Large intestine (tissue), 3 donors: ENCODE data around the gene PLA2G4E. TPM values are rescaled to one million over a fixed set of nuclear protein-coding genes. Genes with fewer than 3 reads are reported as not detected.
A peak's percentile ranks its signal among the peaks of the same experiment; 100 is the strongest.

Experiments
- DNase-seq, 2 donors: peaks; one replicate each; pipeline versions ENCODE4 v3.0.0 to v3.0.0-alpha.2; 2013
- H3K27ac ChIP-seq: one replicate; pipeline ENCODE4 v1.5.1; 2013; ENCODE audit warnings: low read length
- H3K27me3 ChIP-seq: 2 replicates; pipeline ENCODE4 v1.6.1; 2013; ENCODE audit warnings: low read length; ENCODE audit not compliant: control insufficient read depth, insufficient read depth
- H3K36me3 ChIP-seq: 2 replicates; pipeline ENCODE4 v1.6.1; 2013; ENCODE audit warnings: low read length; ENCODE audit not compliant: control insufficient read depth, insufficient read depth
- H3K4me1 ChIP-seq: one replicate; pipeline ENCODE4 v1.6.1; 2013; ENCODE audit warnings: low read length; ENCODE audit not compliant: control insufficient read depth, insufficient read depth
- H3K4me3 ChIP-seq: one replicate; pipeline ENCODE4 v1.5.1; 2013; ENCODE audit warnings: low read length
- H3K9me3 ChIP-seq: one replicate; pipeline ENCODE4 v1.6.1; 2013; ENCODE audit warnings: mild to moderate bottlenecking, low read depth, low read length, moderate library complexity; ENCODE audit not compliant: control insufficient read depth
- WGBS: methylation state at CpG from one replicate; pipeline ENCODE4 v1.1.5; 2013; ENCODE audit warnings: low lambda C conversion rate; ENCODE audit not compliant: insufficient coverage; 5-methylcytosine and 5-hydroxymethylcytosine counted together
- polyA plus RNA-seq: library from polyadenylated mRNA; unstranded; fragments of 120-200 nt; gene quantifications from one replicate; pipeline ENCODE4 v1.2.1, GENCODE V29; 2013

The PLA2G4E gene
- polyA plus RNA-seq, 1 donor: 0.43 TPM

DNA sequence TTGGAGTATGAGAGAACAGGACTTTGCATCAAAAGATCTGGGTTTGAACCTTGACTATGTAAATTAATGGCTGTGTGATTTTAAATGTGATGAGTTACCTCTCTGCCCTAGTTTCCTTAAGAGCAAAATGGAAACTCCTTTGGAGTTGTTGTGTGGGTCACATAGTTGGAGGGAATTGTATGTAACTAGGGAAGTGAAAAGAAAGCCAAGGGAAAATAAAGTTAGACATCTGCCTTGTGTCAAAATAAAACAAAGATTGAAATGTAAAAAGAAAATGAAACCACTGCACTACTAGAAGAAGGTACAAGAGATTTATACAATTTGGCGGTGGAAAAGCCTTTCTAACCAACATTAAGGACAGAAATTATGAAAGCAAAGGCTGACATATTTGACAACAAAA, 46.8 kb downstream of the PLA2G4E start:
- Histone ChIP-seq H3K36me3 (no peaks in the 10 kb centered on the region), H3K4me3 (no peak overlapping the region), H3K9me3 (no peaks in the 10 kb centered on the region), H3K27me3 (no peaks in the 10 kb centered on the region), H3K4me1 (peaks cover 6% of the 10 kb centered on the region), H3K27ac (no peak overlapping the region)
- DNase-seq: no peak
- 86% methylated on average over 1 of the region's 1 CpG for WGBS

GRCh38 chr15:41972253-41973242, 48.3 kb downstream of the PLA2G4E start, which contains the start of gene EHD4:
EHD4 (minus strand) TSS chr15:41972557; CDS start chr15:41972494, 63 bp downstream.
- peak; percentile 99 for DNase-seq
- no peaks in the 10 kb centered on the region for H3K36me3 ChIP-seq
- peak within 1 kb of the TSS; percentile 79 for H3K4me3 ChIP-seq
- H3K27ac ChIP-seq: peak within 1 kb of the TSS; percentile 82
- 67% methylated on average over 1 of the region's 72 CpGs for WGBS
- peaks cover 11% of the 10 kb centered on the region for H3K4me1 ChIP-seq
- H3K9me3 ChIP-seq: no peaks in the 10 kb centered on the region
- no peaks in the 10 kb centered on the region for H3K27me3 ChIP-seq

GRCh38 chr15:41971895-41972252, 49.0 kb downstream of the PLA2G4E start:
- WGBS: 0% methylated on average over 1 of the region's 46 CpGs
- Histone ChIP-seq H3K36me3 (no peaks in the 10 kb centered on the region), H3K4me1 (peaks cover 12% of the 10 kb centered on the region), H3K27ac (peak overlapping the region; percentile 81), H3K9me3 (no peaks in the 10 kb centered on the region), H3K4me3 (peak overlapping the region; percentile 79), H3K27me3 (no peaks in the 10 kb centered on the region)
- DNase-seq: no peak

- WGBS: 0% methylated on average over 1 of the region's 16 CpGs
- Histone ChIP-seq H3K36me3 (no peaks in the 10 kb centered on the region), H3K27me3 (no peaks in the 10 kb centered on the region), H3K27ac (peak overlapping the region; percentile 81), H3K9me3 (no peaks in the 10 kb centered on the region), H3K4me1 (peaks cover 12% of the 10 kb centered on the region), H3K4me3 (peak overlapping the region; percentile 79)
- DNase-seq: peak; percentile 50 to 77
Measured at GRCh38 chr15:41971089-41971894, 49.5 kb downstream of the PLA2G4E start.

GRCh38 chr15:41970456-41970855, 50.4 kb downstream of the PLA2G4E start:
- Histone ChIP-seq H3K4me1 (peaks cover 12% of the 10 kb centered on the region), H3K36me3 (no peaks in the 10 kb centered on the region), H3K27ac (peak overlapping the region; percentile 81), H3K4me3 (no peak overlapping the region), H3K27me3 (no peaks in the 10 kb centered on the region), H3K9me3 (no peaks in the 10 kb centered on the region)
- DNase-seq: no peak
- WGBS: 75% methylated on average over 1 of the region's 1 CpG

DNA sequence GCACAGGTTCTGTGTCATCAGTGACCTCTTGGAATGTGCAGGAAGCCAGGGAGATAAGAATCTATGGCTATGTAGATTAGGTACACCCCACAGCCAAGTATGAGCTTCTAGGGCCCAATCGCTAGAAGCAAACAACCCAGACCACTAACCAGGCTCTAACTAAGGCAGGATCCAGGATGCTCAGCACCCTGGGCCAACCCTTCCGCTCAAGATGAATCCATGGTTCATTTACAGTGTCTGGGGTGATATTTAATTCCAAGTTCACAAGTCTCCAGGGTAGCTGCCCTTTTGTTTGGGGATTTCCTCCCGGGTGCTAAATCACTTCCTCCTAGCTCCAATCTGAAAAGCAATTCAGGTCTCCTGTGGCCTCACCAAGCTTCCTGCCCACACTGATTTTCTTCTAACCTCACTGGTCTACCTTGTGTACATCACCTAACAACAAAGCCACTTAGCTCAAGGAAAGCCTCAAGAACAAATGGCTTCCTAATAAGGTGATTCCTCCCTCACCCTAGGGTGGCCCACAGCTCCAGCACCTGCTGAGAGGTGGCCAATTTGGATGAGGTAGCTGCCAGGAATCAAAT, 50.9 kb downstream of the PLA2G4E start:
- no peaks in the 10 kb centered on the region for H3K27me3 ChIP-seq
- H3K36me3 ChIP-seq: no peaks in the 10 kb centered on the region
- no peaks in the 10 kb centered on the region for H3K9me3 ChIP-seq
- peak overlapping the region; percentile 81 for H3K27ac ChIP-seq
- H3K4me3 ChIP-seq: no peak overlapping the region
- H3K4me1 ChIP-seq: peaks cover 12% of the 10 kb centered on the region
- WGBS: no CpG with 5 or more reads among the region's 3 CpGs
- DNase-seq: no peak

DNA sequence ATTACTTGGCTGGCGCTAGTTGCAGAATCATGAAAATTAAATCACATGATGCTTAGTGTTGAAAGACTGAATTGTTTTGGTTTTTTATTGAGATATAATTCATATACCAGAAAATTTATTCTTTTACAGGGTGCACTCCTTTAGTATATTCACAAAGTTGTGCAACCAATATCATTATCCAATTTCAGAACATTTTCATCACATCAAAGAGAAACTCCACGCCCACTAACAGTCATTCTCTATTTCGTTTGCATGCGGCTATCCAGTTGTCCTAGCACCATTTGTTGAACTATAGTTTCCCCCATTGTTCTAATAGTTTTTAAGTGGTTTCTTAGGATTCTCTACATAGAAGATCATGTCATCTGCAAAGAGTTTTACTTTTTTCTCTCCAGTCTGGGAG, 52.1 kb downstream of the PLA2G4E start:
- DNase-seq: no peak
- Histone ChIP-seq H3K36me3 (no peaks in the 10 kb centered on the region), H3K27me3 (no peaks in the 10 kb centered on the region), H3K4me1 (peaks cover 16% of the 10 kb centered on the region), H3K4me3 (no peak overlapping the region), H3K27ac (no peak overlapping the region), H3K9me3 (no peaks in the 10 kb centered on the region)
- 100% methylated on average over 1 of the region's 4 CpGs for WGBS

DNA sequence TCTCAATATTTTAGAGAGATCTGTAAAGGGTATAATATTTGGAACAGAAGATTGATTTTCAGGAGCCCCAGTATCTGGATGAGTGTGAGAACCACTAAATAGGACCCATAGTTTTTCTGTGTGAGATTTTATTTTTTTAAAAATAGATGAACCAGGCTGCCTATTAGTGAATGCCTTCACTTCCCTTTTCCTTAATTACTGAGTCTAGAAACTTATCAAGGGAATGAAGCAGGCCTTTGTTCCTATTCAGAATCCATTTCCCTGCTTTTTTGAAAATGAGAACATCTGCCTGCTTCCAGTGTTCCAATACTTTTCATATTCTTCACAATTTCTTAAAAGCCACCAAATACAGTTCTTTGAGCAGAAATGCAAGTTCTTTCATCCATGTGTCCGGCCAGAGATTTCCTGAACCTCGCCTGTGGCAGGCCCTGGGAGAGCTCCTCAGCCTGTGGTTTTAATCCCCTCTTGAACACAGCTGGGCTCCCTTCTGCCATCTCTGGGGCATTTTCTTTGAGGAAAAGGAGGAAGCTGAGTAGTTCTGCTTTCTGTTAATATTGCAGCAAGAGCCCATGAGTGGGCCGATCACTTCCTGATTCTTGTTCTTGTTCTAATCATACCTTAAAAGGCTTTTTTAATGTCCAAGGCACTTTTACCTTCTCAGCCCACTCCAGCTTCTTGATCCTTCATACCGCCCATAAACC, 53.2 kb downstream of the PLA2G4E start:
- no peak for DNase-seq
- Histone ChIP-seq H3K4me1 (peaks cover 16% of the 10 kb centered on the region), H3K9me3 (no peaks in the 10 kb centered on the region), H3K27ac (peak overlapping the region; percentile 36), H3K36me3 (no peaks in the 10 kb centered on the region), H3K27me3 (no peaks in the 10 kb centered on the region), H3K4me3 (no peak overlapping the region)
- WGBS: 67% methylated on average over 1 of the region's 4 CpGs

DNA sequence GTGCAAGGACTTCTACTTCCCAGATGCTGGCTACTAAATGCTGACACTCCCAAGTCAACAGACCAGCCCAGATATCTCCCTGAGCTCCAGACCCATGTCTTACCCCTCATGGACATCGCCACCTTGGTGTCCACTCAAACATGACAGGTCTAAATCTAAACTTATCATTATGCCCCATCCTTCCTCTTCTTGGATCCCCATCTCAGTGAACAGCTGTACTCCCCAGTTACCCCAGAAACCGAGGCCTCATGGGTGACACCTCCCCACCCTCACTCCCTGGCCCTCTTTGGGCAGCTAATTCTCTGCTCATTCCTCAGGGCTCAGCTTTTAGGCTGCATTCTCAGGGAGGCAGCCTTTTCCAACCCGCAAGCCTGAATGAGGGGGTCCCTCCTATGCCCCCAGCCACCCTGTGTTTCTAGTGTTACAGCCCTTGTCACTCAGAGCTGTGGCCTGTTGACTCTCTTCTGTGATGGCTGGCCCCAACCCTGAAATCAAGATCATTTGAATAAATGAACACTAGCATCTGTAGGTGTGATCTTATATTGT, 53.8 kb downstream of the PLA2G4E start:
- Histone ChIP-seq H3K27ac (no peak overlapping the region), H3K9me3 (no peaks in the 10 kb centered on the region), H3K36me3 (no peaks in the 10 kb centered on the region), H3K4me1 (peaks cover 16% of the 10 kb centered on the region), H3K4me3 (no peak overlapping the region), H3K27me3 (no peaks in the 10 kb centered on the region)
- no CpG with 5 or more reads among the region's 3 CpGs for WGBS
- DNase-seq: no peak
